ENCODE data around the gene C10orf143.
"Not testable (repeated sequence)": the region's sequence is repeated elsewhere in the genome, so short reads cannot be mapped to it uniquely, and the experiment has no call there.

Gene C10orf143

GRCh38 chr10:130099344-130099743 lies 11.3 kb downstream of the C10orf143 start:
- Mint-ChIP-seq H3K4me1 (ENCODE audit: low read depth) (no peaks in the 10 kb centered on the region), H3K27ac (no peak overlapping the region), H3K4me3 (no peak overlapping the region), H3K27me3 (no peaks in the 10 kb centered on the region), H3K36me3 (ENCODE audit: low read depth) (peaks cover 15% of the 10 kb centered on the region), H3K9me3 (no peaks in the 10 kb centered on the region)
- intact Hi-C loops (cut with micrococcal nuclease): no loop called here

DNA sequence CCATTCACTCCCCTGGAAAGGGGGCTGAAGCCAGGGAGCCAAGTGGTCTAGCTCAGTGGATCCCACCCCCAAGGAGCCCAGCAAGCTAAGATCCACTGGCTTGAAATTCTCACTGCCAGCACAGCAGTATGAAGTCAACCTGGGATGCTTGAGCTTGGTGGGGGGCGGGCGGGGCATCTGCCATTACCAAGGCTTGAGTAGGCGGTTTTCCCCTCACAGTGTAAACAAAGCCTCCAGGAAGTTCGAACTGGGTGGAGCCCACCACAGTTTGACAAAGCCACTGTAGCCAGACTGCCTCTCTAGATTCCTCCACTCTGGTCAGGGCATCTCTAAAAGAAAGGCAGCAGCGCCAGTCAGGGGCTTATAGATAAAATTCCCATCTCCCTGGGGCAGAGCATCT lies 20.1 kb downstream of the C10orf143 start:
- H3K4me3 Mint-ChIP-seq; H3K27me3 Mint-ChIP-seq; H3K36me3 Mint-ChIP-seq (ENCODE audit: low read depth); H3K27ac Mint-ChIP-seq; intact Hi-C loops (cut with micrococcal nuclease); H3K4me1 Mint-ChIP-seq (ENCODE audit: low read depth): not testable (repeated sequence)
- peaks cover 25% of the 10 kb centered on the region for H3K9me3 Mint-ChIP-seq

- H3K27me3 Mint-ChIP-seq: no peaks in the 10 kb centered on the region
- intact Hi-C loops (cut with micrococcal nuclease): no loop called here
Measured at GRCh38 chr10:130080461-130080814, 30.2 kb downstream of the C10orf143 start.

GRCh38 chr10:130079614-130080460 lies 30.8 kb downstream of the C10orf143 start:
- Mint-ChIP-seq H3K36me3 (ENCODE audit: low read depth) (peaks cover 13% of the 10 kb centered on the region), H3K27ac (no peak overlapping the region), H3K27me3 (no peaks in the 10 kb centered on the region), H3K4me3 (no peak overlapping the region), H3K4me1 (ENCODE audit: low read depth) (no peaks in the 10 kb centered on the region), H3K9me3 (peaks cover 20% of the 10 kb centered on the region)
- intact Hi-C loops (cut with micrococcal nuclease): no loop called here

More at GRCh38 chr10:130080461-130080814, 30.2 kb downstream of the C10orf143 start:
- Mint-ChIP-seq H3K4me1 (ENCODE audit: low read depth) (no peaks in the 10 kb centered on the region), H3K9me3 (peaks cover 14% of the 10 kb centered on the region), H3K36me3 (ENCODE audit: low read depth) (peaks cover 11% of the 10 kb centered on the region), H3K27ac (no peak overlapping the region), H3K4me3 (no peak overlapping the region)

- intact Hi-C loops (cut with micrococcal nuclease): no loop called here
- Mint-ChIP-seq H3K9me3 (peaks cover 26% of the 10 kb centered on the region), H3K4me3 (no peak overlapping the region), H3K27ac (no peak overlapping the region), H3K27me3 (no peaks in the 10 kb centered on the region), H3K4me1 (ENCODE audit: low read depth) (no peaks in the 10 kb centered on the region), H3K36me3 (ENCODE audit: low read depth) (peaks cover 23% of the 10 kb centered on the region)
Measured at GRCh38 chr10:130078120-130078519, 32.5 kb downstream of the C10orf143 start.

DNA sequence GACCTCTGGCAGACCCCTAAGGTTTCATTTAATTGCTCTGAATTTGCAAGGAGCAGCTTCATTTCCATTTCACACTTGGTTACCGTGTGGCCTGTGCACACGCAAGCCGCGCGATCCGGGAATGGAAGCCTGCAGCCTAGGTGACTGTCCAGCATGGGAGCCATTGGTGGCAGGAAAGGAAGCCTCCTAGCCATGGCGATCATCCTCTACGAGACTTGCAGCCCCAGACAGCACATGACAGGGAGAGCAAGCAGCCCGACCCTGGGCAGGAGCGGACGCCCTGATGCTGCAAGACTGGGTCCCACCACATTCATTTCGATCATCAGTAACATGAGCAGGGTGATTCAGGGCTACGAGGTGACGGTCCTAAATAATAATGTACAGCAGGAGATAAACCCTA lies 33.9 kb downstream of the C10orf143 start:
- intact Hi-C loops (cut with micrococcal nuclease): no loop called here
- Mint-ChIP-seq H3K9me3 (peaks cover 35% of the 10 kb centered on the region), H3K36me3 (ENCODE audit: low read depth) (peaks cover 23% of the 10 kb centered on the region), H3K27ac (no peak overlapping the region), H3K4me3 (no peak overlapping the region), H3K27me3 (no peaks in the 10 kb centered on the region), H3K4me1 (ENCODE audit: low read depth) (no peaks in the 10 kb centered on the region)

DNA sequence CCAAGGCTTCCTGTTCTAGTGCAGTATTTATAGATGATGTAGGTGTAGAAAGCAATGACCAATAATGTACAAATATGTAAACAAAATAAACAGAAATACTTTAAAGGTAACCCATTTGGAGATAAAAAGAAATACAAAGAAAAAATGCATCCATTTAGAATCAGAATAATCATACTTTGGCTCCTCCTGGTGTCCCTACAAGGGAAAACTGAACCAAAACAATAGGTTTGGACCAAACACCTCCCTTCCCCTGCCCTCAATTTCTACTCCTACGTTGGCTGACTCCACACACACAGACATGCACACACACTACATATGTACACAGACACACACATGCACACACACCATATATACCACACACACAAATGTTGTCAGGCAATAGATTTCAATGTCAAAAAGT lies 36.0 kb downstream of the C10orf143 start:
- peaks cover 23% of the 10 kb centered on the region for H3K36me3 Mint-ChIP-seq (ENCODE audit: low read depth)
- H3K4me3 Mint-ChIP-seq: no peak overlapping the region
- no peaks in the 10 kb centered on the region for H3K4me1 Mint-ChIP-seq (ENCODE audit: low read depth)
- peaks cover 35% of the 10 kb centered on the region for H3K9me3 Mint-ChIP-seq
- no peak overlapping the region for H3K27ac Mint-ChIP-seq
- intact Hi-C loops (cut with micrococcal nuclease): no loop called here
- no peaks in the 10 kb centered on the region for H3K27me3 Mint-ChIP-seq

GRCh38 chr10:130073912-130074311 lies 36.7 kb downstream of the C10orf143 start:
- Mint-ChIP-seq H3K27ac (no peak overlapping the region), H3K9me3 (peaks cover 35% of the 10 kb centered on the region), H3K27me3 (no peaks in the 10 kb centered on the region), H3K4me3 (no peak overlapping the region), H3K4me1 (ENCODE audit: low read depth) (no peaks in the 10 kb centered on the region), H3K36me3 (ENCODE audit: low read depth) (peaks cover 23% of the 10 kb centered on the region)
- intact Hi-C loops (cut with micrococcal nuclease): no loop called here

GRCh38 chr10:130072247-130072646 lies 38.4 kb downstream of the C10orf143 start:
- Mint-ChIP-seq H3K4me1 (ENCODE audit: low read depth) (no peaks in the 10 kb centered on the region), H3K9me3 (peaks cover 35% of the 10 kb centered on the region), H3K27ac (no peak overlapping the region), H3K27me3 (no peaks in the 10 kb centered on the region), H3K36me3 (ENCODE audit: low read depth) (peaks cover 23% of the 10 kb centered on the region), H3K4me3 (no peak overlapping the region)
- intact Hi-C loops (cut with micrococcal nuclease): no loop called here

- H3K36me3 Mint-ChIP-seq (ENCODE audit: low read depth): no peaks in the 10 kb centered on the region
- intact Hi-C loops (cut with micrococcal nuclease): no loop called here
- H3K9me3 Mint-ChIP-seq: peaks cover 9% of the 10 kb centered on the region
- no peaks in the 10 kb centered on the region for H3K27me3 Mint-ChIP-seq
- no peak overlapping the region for H3K27ac Mint-ChIP-seq
- H3K4me1 Mint-ChIP-seq (ENCODE audit: low read depth): no peaks in the 10 kb centered on the region
- no peak overlapping the region for H3K4me3 Mint-ChIP-seq
Measured at GRCh38 chr10:130067893-130068292, 42.7 kb downstream of the C10orf143 start.

- Mint-ChIP-seq H3K36me3 (ENCODE audit: low read depth) (no peaks in the 10 kb centered on the region), H3K4me3 (no peak overlapping the region), H3K9me3 (no peaks in the 10 kb centered on the region), H3K27ac (no peak overlapping the region), H3K4me1 (ENCODE audit: low read depth) (no peaks in the 10 kb centered on the region), H3K27me3 (no peaks in the 10 kb centered on the region)
- intact Hi-C loops (cut with micrococcal nuclease): no loop called here
Measured at GRCh38 chr10:130066743-130067142, 43.9 kb downstream of the C10orf143 start.

- intact Hi-C loops (cut with micrococcal nuclease): no loop called here
- Mint-ChIP-seq H3K36me3 (ENCODE audit: low read depth) (no peaks in the 10 kb centered on the region), H3K27me3 (no peaks in the 10 kb centered on the region), H3K4me1 (ENCODE audit: low read depth) (no peaks in the 10 kb centered on the region), H3K9me3 (no peaks in the 10 kb centered on the region), H3K4me3 (no peak overlapping the region), H3K27ac (no peak overlapping the region)
Measured at GRCh38 chr10:130065251-130065650, 45.4 kb downstream of the C10orf143 start.

DNA sequence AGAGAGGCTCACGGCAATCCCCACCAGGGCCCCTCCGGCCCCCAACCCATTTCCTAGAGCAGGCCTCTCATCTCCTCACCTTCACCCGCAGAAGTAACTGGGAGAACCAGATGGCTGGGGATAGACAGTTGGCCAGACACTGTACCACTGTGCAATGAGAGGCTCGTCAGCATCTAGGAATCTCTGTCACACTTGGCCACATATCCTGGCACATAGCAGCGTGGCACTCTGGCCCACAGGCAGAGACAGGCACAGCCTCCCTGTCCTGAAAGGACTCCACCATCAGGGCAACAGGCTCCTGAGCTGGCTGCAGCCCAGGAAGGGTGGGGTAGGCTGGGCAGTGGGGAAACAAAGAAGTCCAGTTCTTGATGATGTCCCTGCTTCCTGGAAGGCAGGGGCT lies 45.8 kb downstream of the C10orf143 start:
- H3K27me3 Mint-ChIP-seq: no peaks in the 10 kb centered on the region

DNA sequence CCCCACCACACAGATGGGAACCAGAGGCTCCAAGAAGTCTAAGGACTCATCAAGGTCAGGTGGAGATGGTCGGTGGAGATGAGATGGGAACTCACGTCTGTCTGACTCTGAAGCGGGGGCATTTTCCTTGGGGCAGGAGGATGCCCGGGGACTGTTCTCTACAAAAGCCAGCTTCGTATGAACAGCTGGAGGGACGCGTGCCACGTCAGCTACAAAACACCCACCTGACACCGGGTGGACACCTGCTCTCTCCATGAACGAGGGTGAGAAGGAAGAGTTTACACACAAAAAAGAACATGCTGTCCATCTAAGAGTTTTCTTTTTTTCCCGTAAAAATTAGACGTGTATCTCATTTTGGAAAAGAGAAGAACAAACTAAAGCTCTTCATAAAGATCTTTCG lies 47.7 kb downstream of the C10orf143 start:
- Mint-ChIP-seq H3K4me1 (ENCODE audit: low read depth) (no peaks in the 10 kb centered on the region), H3K9me3 (no peaks in the 10 kb centered on the region), H3K27me3 (no peaks in the 10 kb centered on the region), H3K4me3 (no peak overlapping the region), H3K27ac (no peak overlapping the region), H3K36me3 (ENCODE audit: low read depth) (no peaks in the 10 kb centered on the region)
- intact Hi-C loops (cut with micrococcal nuclease): no loop called here

More for the DNA sequence above, 45.8 kb downstream of the C10orf143 start:
- no peaks in the 10 kb centered on the region for H3K9me3 Mint-ChIP-seq
- no peak overlapping the region for H3K27ac Mint-ChIP-seq
- no peaks in the 10 kb centered on the region for H3K4me1 Mint-ChIP-seq (ENCODE audit: low read depth)
- intact Hi-C loops (cut with micrococcal nuclease): no loop called here
- H3K4me3 Mint-ChIP-seq: no peak overlapping the region
- no peaks in the 10 kb centered on the region for H3K36me3 Mint-ChIP-seq (ENCODE audit: low read depth)

DNA sequence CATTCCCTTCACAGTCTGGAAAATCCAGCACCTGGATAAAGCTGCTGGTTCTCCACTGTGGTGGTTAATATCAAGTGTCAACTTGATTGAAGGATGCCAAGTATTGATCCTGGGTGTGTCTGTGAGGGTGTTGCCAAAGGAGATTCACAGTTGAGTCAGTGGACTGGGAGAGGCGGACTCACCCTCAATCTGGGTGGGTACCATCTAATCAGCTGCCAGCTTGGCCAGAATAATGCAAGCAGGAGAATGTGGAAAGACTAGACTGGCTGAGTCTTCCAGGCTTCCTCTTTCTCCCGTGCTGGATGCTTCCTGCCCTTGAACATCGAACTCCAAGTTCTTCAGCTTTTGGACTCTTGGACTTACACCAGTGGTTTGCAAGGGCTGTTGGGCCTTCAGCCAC lies 48.4 kb downstream of the C10orf143 start:
- no peak overlapping the region for H3K27ac Mint-ChIP-seq
- no peaks in the 10 kb centered on the region for H3K9me3 Mint-ChIP-seq
- intact Hi-C loops (cut with micrococcal nuclease): no loop called here
- H3K4me3 Mint-ChIP-seq: no peak overlapping the region
- H3K36me3 Mint-ChIP-seq (ENCODE audit: low read depth): no peaks in the 10 kb centered on the region
- H3K27me3 Mint-ChIP-seq: no peaks in the 10 kb centered on the region
- H3K4me1 Mint-ChIP-seq (ENCODE audit: low read depth): no peaks in the 10 kb centered on the region

All from dendritic cell treated with granulocyte-macrophage colony-stimulating factor and Interleukin-4, amounts not matched to agents 40 ng/mL and 50 ng/mL, for 4 days (primary cell).